ENCODE results near the gene NBEAL2. TPM values are rescaled to one million over a fixed set of nuclear protein-coding genes. Genes with fewer than 3 reads are reported as not detected.

NBEAL2 gene
- total and polyA plus RNA-seq, 4 donors = 6.3 to 55.8 (median 36.0) TPM

DNA sequence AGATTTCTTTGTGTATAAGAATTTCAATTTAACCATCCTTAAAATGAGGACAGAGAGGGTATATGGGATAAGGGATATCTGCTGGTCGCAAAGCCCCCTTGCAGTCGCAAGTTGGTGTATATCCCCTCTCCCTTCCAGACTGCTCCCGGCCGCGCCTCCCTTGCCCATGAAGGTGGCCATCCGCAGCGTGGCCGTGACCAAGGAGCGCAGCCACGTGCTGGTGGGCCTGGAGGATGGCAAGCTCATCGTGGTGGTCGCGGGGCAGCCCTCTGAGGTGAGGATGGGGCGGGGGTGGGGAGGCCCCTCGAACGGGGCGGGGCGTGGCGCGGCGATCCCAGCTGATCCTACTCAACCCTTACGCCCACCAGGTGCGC is 29.4 kb downstream of the NBEAL2 start:
- DNase-seq (peak in 1 of 2 donors; percentile 53), ATAC-seq (ENCODE audit: low FRiP score) (peak; percentile 1)
- intact Hi-C loops (cut with DNase I) = loop anchor here (1.0 to 10.0 kb wide), 2 partner anchors 273 to 304 kb away; partner anchors contain the start of genes TMIE (in 2 of the 2), KIF9 (in 1 of the 2) and KLHL18 (in 1 of the 2)
- H3K27ac ChIP-seq (ENCODE audit: low read depth in 1 of 2, low read length in 2 of 2) = no peak overlapping the region
- no peaks in the 10 kb centered on the region for H3K9me3 ChIP-seq (ENCODE audit: control insufficient read depth, low read length)
- H3K27me3 ChIP-seq (ENCODE audit: control insufficient read depth in 1 of 2, insufficient read depth in 2 of 2, low read length in 1 of 2) = no peaks in the 10 kb centered on the region
- 22 to 40% methylated on average over 13 to 23 of the region's 23 CpGs for WGBS, 2 donors
- H3K4me1 ChIP-seq (ENCODE audit: control insufficient read depth in 1 of 2, insufficient read depth in 2 of 2, low read length in 2 of 2) = no peaks in the 10 kb centered on the region
- no peaks in the 10 kb centered on the region for H3K36me3 ChIP-seq (ENCODE audit: control insufficient read depth in 1 of 2, insufficient read depth in 2 of 2, low read length in 1 of 2)
- no peak overlapping the region for H3K4me3 ChIP-seq (ENCODE audit: low read length in 2 of 2)

GRCh38 chr3:47009225-47010110 is 30.0 kb downstream of the NBEAL2 start:
- peak overlapping the region in 1 of 2 donors; percentile 83 for H3K27ac ChIP-seq (ENCODE audit: low read depth in 1 of 2, low read length in 2 of 2)
- peak overlapping the region; percentile 7 to 12 for H3K4me3 ChIP-seq (ENCODE audit: low read length in 2 of 2)
- WGBS, 2 donors = 2 to 4% methylated on average over 74 to 85 of the region's 85 CpGs
- peak; percentile 94 to 95 for DNase-seq
- no peaks in the 10 kb centered on the region for H3K4me1 ChIP-seq (ENCODE audit: control insufficient read depth in 1 of 2, insufficient read depth in 2 of 2, low read length in 2 of 2)
- intact Hi-C loops (cut with DNase I) = loop anchor here (1.0 to 10.0 kb wide), 2 partner anchors 273 to 305 kb away; partner anchors contain the start of genes TMIE (in 2 of the 2), KIF9 (in 1 of the 2) and KLHL18 (in 1 of the 2)
- H3K27me3 ChIP-seq (ENCODE audit: control insufficient read depth in 1 of 2, insufficient read depth in 2 of 2, low read length in 1 of 2) = no peaks in the 10 kb centered on the region
- H3K9me3 ChIP-seq (ENCODE audit: control insufficient read depth, low read length) = no peaks in the 10 kb centered on the region
- peak; percentile 95 for ATAC-seq (ENCODE audit: low FRiP score)
- H3K36me3 ChIP-seq (ENCODE audit: control insufficient read depth in 1 of 2, insufficient read depth in 2 of 2, low read length in 1 of 2) = no peaks in the 10 kb centered on the region

DNA sequence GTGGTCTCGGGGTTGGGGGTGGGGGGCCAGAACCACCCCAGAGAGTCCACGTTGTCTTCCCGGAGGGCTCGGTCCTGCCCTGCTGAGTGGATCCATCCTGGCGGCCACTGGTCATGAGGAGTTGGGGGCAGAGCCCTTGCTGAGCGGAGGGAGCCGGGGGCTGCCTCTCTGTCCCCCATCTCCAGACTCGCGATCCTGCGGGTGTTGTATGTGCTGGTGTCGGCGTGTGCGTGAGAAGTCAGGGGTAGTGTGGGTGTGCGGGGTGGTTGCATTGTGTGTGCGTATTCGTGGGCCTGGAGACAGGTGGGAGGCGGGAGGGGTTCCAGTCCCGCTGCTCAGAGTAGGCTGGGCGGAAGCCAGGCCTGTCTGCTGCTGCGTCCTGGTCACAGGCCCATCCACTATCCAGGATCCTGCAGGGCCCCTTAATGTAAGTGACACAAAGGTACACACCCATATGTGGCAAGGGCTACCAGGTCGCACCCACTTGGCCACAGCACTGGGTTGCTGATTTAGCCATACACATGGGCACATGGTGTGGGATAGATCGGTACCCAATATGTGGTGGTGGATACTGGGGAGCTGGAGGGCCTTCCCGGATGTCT is 30.7 kb downstream of the NBEAL2 start:
- no peak overlapping the region for H3K4me3 ChIP-seq (ENCODE audit: low read length in 2 of 2)
- intact Hi-C loops (cut with DNase I) = no loop called here
- H3K4me1 ChIP-seq (ENCODE audit: control insufficient read depth in 1 of 2, insufficient read depth in 2 of 2, low read length in 2 of 2) = no peaks in the 10 kb centered on the region
- 73 to 75% methylated on average over 23 of the region's 23 CpGs for WGBS, 2 donors
- H3K36me3 ChIP-seq (ENCODE audit: control insufficient read depth in 1 of 2, insufficient read depth in 2 of 2, low read length in 1 of 2) = peaks cover 0 to 1% of the 10 kb centered on the region in 2 donors
- no peaks in the 10 kb centered on the region for H3K9me3 ChIP-seq (ENCODE audit: control insufficient read depth, low read length)
- peak overlapping the region in 1 of 2 donors; percentile 83 for H3K27ac ChIP-seq (ENCODE audit: low read depth in 1 of 2, low read length in 2 of 2)
- DNase-seq = no peak
- H3K27me3 ChIP-seq (ENCODE audit: control insufficient read depth in 1 of 2, insufficient read depth in 2 of 2, low read length in 1 of 2) = no peaks in the 10 kb centered on the region
- ATAC-seq (ENCODE audit: low FRiP score) = no peak

DNA sequence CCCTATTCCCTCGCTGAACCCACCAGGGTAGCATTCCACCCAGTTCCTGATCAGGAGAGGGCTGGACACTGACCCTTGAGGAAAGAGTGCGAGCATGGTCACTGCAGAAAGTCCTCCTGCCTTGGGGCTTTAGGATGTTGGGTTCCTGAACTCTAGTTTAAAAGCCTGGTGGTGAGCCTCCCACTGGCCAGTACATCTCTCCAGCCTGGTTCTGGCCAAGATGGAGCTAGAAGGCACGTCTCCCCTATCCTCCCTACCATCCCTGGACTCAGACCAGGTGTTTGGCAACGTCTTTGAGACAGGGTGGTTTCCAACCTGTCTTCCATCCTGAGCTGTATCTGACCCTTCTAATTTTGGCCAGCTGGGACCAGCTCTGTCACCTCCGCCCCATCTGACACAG is 31.4 kb downstream of the NBEAL2 start:
- Histone ChIP-seq H3K27ac (ENCODE audit: low read depth in 1 of 2, low read length in 2 of 2) (no peak overlapping the region), H3K27me3 (ENCODE audit: control insufficient read depth in 1 of 2, insufficient read depth in 2 of 2, low read length in 1 of 2) (no peaks in the 10 kb centered on the region), H3K9me3 (ENCODE audit: control insufficient read depth, low read length) (no peaks in the 10 kb centered on the region), H3K4me3 (ENCODE audit: low read length in 2 of 2) (no peak overlapping the region), H3K4me1 (ENCODE audit: control insufficient read depth in 1 of 2, insufficient read depth in 2 of 2, low read length in 2 of 2) (no peaks in the 10 kb centered on the region), H3K36me3 (ENCODE audit: control insufficient read depth in 1 of 2, insufficient read depth in 2 of 2, low read length in 1 of 2) (peaks cover 0 to 2% of the 10 kb centered on the region in 2 donors)
- ATAC-seq (ENCODE audit: low FRiP score) = no peak
- intact Hi-C loops (cut with DNase I) = no loop called here
- DNase-seq = no peak
- WGBS, 2 donors = 87 to 89% methylated on average over 5 of the region's 5 CpGs

DNA sequence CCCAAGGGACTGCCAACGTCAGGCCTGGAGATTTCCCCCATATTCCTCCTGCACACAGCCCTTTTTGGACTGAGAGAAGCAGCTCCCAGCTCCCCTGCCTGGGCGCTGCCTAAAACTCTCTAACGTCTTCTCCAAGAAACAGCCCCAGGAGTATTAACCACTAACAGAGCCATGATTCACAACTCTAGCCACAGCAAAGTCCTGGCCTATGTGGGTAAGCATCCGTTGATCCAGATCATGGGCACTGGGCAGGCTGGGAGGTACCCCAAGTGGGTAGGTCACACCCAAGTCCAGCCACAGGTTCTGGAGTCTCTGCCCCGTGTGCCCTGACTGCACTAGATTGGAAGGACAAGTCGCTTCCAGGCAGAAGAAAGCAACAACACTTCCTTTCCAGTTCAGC is 31.9 kb downstream of the NBEAL2 start:
- Histone ChIP-seq H3K4me1 (ENCODE audit: control insufficient read depth in 1 of 2, insufficient read depth in 2 of 2, low read length in 2 of 2) (no peaks in the 10 kb centered on the region), H3K4me3 (ENCODE audit: low read length in 2 of 2) (no peak overlapping the region), H3K27me3 (ENCODE audit: control insufficient read depth in 1 of 2, insufficient read depth in 2 of 2, low read length in 1 of 2) (no peaks in the 10 kb centered on the region), H3K9me3 (ENCODE audit: control insufficient read depth, low read length) (no peaks in the 10 kb centered on the region), H3K36me3 (ENCODE audit: control insufficient read depth in 1 of 2, insufficient read depth in 2 of 2, low read length in 1 of 2) (peaks cover 0 to 2% of the 10 kb centered on the region in 2 donors), H3K27ac (ENCODE audit: low read depth in 1 of 2, low read length in 2 of 2) (no peak overlapping the region)
- WGBS, 2 donors = 72 to 77% methylated on average over 6 of the region's 6 CpGs
- intact Hi-C loops (cut with DNase I) = no loop called here
- DNase-seq (peak in 1 of 2 donors; percentile 60), ATAC-seq (ENCODE audit: low FRiP score) (no peak)

DNA sequence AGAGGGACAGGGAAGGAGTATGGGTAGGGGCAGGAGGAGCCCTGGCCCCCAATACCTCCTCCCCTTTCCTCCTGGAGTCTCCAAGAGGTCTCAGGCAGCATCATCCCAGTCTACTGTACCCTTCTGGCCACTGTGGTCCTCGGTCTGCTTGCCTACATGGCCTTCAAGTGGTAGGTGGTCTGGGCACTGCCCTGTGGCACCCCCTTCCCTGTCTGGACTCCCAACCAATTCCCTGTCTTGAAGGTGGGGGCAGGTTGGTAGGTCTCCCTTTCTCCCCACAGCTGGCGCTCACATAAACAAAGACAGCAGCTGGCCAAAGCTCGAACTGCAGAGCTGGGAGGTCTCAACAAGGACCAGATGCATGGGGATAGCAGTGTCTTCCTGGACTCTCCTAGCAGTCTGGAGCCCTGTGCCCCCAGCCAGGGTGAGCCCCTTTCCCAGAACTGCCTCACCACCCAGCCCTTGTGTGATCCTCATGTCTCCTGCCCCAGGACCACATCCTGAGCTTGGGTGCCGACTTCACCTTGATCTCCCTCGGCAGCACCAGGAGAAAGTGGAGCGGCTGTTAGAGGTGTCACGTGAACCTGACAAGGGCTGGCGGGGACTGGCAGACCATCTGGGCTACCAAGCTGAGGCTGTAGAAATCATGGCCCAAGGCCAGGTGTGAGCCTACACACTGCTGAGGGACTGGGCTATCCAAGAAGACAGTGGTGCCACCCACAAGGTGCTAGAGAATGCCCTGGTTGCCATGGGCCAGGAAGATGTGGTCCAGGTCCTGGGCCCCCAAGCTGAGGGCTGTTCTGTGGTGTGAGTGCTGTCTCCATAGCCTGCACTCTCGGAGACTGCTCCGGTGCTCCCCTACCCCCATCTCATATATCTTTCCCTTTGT is 33.1 kb downstream of the NBEAL2 start:
- Histone ChIP-seq H3K27ac (ENCODE audit: low read depth in 1 of 2, low read length in 2 of 2) (no peak overlapping the region), H3K9me3 (ENCODE audit: control insufficient read depth, low read length) (no peaks in the 10 kb centered on the region), H3K4me1 (ENCODE audit: control insufficient read depth in 1 of 2, insufficient read depth in 2 of 2, low read length in 2 of 2) (no peaks in the 10 kb centered on the region), H3K27me3 (ENCODE audit: control insufficient read depth in 1 of 2, insufficient read depth in 2 of 2, low read length in 1 of 2) (no peaks in the 10 kb centered on the region), H3K4me3 (ENCODE audit: low read length in 2 of 2) (no peak overlapping the region), H3K36me3 (ENCODE audit: control insufficient read depth in 1 of 2, insufficient read depth in 2 of 2, low read length in 1 of 2) (peaks cover 5% of the 10 kb centered on the region in 2 donors)
- DNase-seq (peak in 1 of 2 donors; percentile 55), ATAC-seq (ENCODE audit: low FRiP score) (no peak)
- 84 to 88% methylated on average over 10 of the region's 10 CpGs for WGBS, 2 donors
- intact Hi-C loops (cut with DNase I) = no loop called here

DNA sequence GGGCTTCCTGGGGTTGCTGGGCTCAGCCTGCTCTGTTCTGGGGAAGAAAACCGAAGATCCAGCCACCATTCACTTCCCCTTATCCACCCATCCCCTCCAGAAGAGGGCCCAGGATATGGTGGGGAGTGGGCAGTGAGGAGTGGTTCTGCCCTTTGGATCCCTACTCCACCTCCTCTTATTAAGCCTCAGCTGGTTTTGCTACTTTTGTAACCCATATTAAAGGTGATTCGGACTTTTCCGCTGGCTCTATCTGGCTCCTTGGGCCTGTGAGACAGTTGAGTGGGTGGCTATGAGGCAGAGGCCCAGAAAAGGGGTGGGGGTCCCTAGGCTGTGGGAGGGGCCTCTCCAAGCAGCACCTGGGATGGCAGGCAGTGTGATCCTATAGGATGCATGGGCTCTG is 33.8 kb downstream of the NBEAL2 start:
- no peaks in the 10 kb centered on the region for H3K9me3 ChIP-seq (ENCODE audit: control insufficient read depth, low read length)
- no peak overlapping the region for H3K4me3 ChIP-seq (ENCODE audit: low read length in 2 of 2)
- intact Hi-C loops (cut with DNase I) = no loop called here
- no peaks in the 10 kb centered on the region for H3K27me3 ChIP-seq (ENCODE audit: control insufficient read depth in 1 of 2, insufficient read depth in 2 of 2, low read length in 1 of 2)
- no peaks in the 10 kb centered on the region for H3K4me1 ChIP-seq (ENCODE audit: control insufficient read depth in 1 of 2, insufficient read depth in 2 of 2, low read length in 2 of 2)
- ATAC-seq (ENCODE audit: low FRiP score) (no peak), DNase-seq (no peak)
- H3K36me3 ChIP-seq (ENCODE audit: control insufficient read depth in 1 of 2, insufficient read depth in 2 of 2, low read length in 1 of 2) = peaks cover 5 to 6% of the 10 kb centered on the region in 2 donors
- 86 to 92% methylated on average over 3 of the region's 3 CpGs for WGBS, 2 donors
- no peak overlapping the region for H3K27ac ChIP-seq (ENCODE audit: low read depth in 1 of 2, low read length in 2 of 2)

DNA sequence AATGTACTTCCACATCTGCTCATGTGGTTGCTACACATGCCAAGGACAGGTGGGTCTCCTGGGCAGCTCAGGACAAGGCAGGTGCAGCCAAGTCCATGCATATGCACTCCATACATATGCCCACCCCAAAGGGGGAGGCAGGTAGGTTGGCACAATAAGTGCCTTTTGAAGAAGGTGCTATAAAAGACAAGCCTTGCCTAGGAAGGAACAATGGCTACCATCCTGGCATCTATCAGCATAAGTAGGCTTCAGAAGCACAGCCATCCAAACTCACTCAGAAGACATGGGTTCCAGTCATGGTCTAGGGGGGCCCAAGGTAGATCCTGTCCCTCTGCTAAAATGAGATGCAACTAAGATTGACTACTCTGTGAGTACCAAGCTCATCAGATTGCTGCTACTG is 34.6 kb downstream of the NBEAL2 start:
- ATAC-seq (ENCODE audit: low FRiP score) = no peak
- Histone ChIP-seq H3K4me3 (ENCODE audit: low read length in 2 of 2) (no peak overlapping the region), H3K9me3 (ENCODE audit: control insufficient read depth, low read length) (no peaks in the 10 kb centered on the region), H3K4me1 (ENCODE audit: control insufficient read depth in 1 of 2, insufficient read depth in 2 of 2, low read length in 2 of 2) (no peaks in the 10 kb centered on the region), H3K27me3 (ENCODE audit: control insufficient read depth in 1 of 2, insufficient read depth in 2 of 2, low read length in 1 of 2) (no peaks in the 10 kb centered on the region), H3K27ac (ENCODE audit: low read depth in 1 of 2, low read length in 2 of 2) (no peak overlapping the region), H3K36me3 (ENCODE audit: control insufficient read depth in 1 of 2, insufficient read depth in 2 of 2, low read length in 1 of 2) (peaks cover 5 to 6% of the 10 kb centered on the region in 2 donors)
- intact Hi-C loops (cut with DNase I) = no loop called here
- no peak for DNase-seq
